ENCODE results near the gene P2RY1.

The P2RY1 gene, protein sequence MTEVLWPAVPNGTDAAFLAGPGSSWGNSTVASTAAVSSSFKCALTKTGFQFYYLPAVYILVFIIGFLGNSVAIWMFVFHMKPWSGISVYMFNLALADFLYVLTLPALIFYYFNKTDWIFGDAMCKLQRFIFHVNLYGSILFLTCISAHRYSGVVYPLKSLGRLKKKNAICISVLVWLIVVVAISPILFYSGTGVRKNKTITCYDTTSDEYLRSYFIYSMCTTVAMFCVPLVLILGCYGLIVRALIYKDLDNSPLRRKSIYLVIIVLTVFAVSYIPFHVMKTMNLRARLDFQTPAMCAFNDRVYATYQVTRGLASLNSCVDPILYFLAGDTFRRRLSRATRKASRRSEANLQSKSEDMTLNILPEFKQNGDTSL

DNA sequence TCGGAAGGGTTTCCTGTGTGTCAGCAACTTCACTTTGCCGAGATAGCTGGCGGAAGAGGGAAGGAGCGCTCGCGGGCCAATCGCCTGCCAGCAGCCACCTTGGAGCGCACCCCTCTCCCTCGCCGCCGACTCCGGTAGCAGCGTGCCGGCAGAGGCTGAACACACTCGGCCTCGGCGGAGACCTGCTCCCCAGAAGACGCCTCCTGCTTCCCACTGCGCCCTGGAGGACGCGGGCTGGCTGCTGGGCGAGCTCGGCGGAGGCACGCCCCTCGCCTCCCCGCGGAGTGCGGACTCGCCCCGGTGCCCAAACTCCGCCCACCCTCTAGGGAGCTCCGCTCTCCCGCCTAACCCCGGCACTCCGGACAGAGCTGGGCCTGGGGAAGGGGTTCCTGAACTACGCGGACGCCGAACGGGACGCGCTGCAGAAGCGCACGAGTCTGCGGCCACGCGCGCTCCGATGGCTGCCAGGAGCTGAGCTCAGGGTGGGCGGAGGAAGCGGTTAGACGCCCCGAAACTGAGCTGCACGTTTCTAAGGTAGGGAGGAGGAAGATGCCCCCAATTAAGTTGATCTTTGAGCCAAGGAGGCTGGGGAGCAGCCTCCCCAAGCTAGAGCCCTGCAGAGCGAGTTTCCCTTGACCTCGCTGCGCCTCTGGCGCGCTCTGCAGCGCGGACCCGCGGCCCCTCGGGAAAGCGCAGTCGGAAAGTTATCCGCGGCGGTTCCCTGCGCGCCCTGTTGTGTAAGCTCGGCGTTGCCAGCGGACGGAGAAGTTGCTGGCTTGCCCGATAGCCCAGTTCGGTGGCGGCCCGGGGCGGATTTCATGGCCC is at the start of gene P2RY1:
Gene P2RY1 (plus strand): TSS at position 356 of the 825 bp plus-strand sequence. CDS start 652 bp downstream, outside the sequence.
- Histone ChIP-seq H3K9ac (ENCODE audit: low read length) (peak within 1 kb of the TSS; percentile 74), H3K4me2 (ENCODE audit: low read length) (peak within 1 kb of the TSS; percentile 73), H3K79me2 (ENCODE audit: low read length) (no peaks in the 10 kb centered on the region), H3K4me1 (ENCODE audit: low read length) (peaks cover 4% of the 10 kb centered on the region; the same call in 1 of the 2 replicates), H3K27ac (ENCODE audit: low read length) (peak within 1 kb of the TSS; percentile 6), H4K20me1 (ENCODE audit: insufficient read depth, low read length) (no peaks in the 10 kb centered on the region), H3K27me3 (ENCODE audit: low read depth, low read length) (peaks cover 5% of the 10 kb centered on the region; the same call in 1 of the 2 replicates), H3K4me3 (ENCODE audit: low read length) (peak within 1 kb of the TSS; percentile 80), H3K9me3 (ENCODE audit: insufficient read depth, low read length) (no peaks in the 10 kb centered on the region), H3K36me3 (replicated peaks; ENCODE audit: low read depth, low read length) (no peaks in the 10 kb centered on the region), H2AFZ (ENCODE audit: low read depth, low read length) (peak within 1 kb of the TSS; percentile 95)
- TF ChIP-seq, protein P1, sequence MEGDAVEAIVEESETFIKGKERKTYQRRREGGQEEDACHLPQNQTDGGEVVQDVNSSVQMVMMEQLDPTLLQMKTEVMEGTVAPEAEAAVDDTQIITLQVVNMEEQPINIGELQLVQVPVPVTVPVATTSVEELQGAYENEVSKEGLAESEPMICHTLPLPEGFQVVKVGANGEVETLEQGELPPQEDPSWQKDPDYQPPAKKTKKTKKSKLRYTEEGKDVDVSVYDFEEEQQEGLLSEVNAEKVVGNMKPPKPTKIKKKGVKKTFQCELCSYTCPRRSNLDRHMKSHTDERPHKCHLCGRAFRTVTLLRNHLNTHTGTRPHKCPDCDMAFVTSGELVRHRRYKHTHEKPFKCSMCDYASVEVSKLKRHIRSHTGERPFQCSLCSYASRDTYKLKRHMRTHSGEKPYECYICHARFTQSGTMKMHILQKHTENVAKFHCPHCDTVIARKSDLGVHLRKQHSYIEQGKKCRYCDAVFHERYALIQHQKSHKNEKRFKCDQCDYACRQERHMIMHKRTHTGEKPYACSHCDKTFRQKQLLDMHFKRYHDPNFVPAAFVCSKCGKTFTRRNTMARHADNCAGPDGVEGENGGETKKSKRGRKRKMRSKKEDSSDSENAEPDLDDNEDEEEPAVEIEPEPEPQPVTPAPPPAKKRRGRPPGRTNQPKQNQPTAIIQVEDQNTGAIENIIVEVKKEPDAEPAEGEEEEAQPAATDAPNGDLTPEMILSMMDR (IDR thresholded peaks at IDR 0.05; ENCODE audit: low read depth, low read length), result peak; percentile 43
- TF ChIP-seq EZH2phosphoT487 (IDR thresholded peaks at IDR 0.05; ENCODE audit: low read depth), result no peak

DNA sequence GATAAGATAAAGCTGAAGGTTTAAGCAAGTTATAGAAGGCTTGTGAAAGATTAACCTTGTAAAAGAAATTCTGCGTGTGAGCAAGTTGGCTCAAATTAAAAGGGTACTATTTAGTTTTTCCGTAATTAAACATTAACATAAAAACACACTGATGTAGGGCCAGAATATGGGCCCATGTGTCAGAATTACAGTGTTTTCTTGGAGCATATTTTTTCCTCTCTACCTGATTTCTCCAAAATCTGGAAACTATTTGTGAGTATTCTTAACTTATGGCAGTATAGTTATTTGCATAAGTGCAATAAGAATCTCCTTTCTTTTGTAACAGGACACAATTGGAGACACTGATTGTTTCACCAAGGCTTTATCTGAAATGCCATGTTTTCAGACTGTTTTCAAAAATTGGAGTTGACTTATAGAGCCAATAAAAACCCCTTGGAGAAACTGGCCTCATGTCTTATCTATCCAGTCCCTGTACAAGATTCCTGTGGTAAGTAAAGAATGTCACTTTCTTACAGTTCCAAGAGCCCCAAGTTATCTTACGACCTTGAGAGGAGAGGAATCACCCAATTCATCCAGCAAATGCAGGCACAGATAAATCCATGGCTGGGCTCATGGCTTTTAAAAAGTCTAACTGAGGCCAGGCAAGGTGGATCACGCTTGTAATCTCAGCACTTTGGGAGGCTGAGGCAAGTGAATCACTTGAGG is 47.8 kb upstream of the P2RY1 start:
- no peak overlapping the region for H3K4me3 ChIP-seq (ENCODE audit: low read length)
- H4K20me1 ChIP-seq (ENCODE audit: insufficient read depth, low read length), result no peaks in the 10 kb centered on the region
- no peak for TF ChIP-seq EZH2phosphoT487 (IDR thresholded peaks at IDR 0.05; ENCODE audit: low read depth)
- TF ChIP-seq, protein P1 (IDR thresholded peaks at IDR 0.05; ENCODE audit: low read depth, low read length), result no peak
- H3K4me1 ChIP-seq (ENCODE audit: low read length), result no peaks in the 10 kb centered on the region
- no peak overlapping the region for H3K9ac ChIP-seq (ENCODE audit: low read length)
- H3K79me2 ChIP-seq (ENCODE audit: low read length), result no peaks in the 10 kb centered on the region
- H3K27me3 ChIP-seq (ENCODE audit: low read depth, low read length), result no peaks in the 10 kb centered on the region
- no peak overlapping the region for H3K4me2 ChIP-seq (ENCODE audit: low read length)
- H2AFZ ChIP-seq (ENCODE audit: low read depth, low read length), result no peak overlapping the region
- H3K9me3 ChIP-seq (ENCODE audit: insufficient read depth, low read length), result no peaks in the 10 kb centered on the region
- no peaks in the 10 kb centered on the region for H3K36me3 ChIP-seq (replicated peaks; ENCODE audit: low read depth, low read length)
- H3K27ac ChIP-seq (ENCODE audit: low read length), result no peak overlapping the region

DNA sequence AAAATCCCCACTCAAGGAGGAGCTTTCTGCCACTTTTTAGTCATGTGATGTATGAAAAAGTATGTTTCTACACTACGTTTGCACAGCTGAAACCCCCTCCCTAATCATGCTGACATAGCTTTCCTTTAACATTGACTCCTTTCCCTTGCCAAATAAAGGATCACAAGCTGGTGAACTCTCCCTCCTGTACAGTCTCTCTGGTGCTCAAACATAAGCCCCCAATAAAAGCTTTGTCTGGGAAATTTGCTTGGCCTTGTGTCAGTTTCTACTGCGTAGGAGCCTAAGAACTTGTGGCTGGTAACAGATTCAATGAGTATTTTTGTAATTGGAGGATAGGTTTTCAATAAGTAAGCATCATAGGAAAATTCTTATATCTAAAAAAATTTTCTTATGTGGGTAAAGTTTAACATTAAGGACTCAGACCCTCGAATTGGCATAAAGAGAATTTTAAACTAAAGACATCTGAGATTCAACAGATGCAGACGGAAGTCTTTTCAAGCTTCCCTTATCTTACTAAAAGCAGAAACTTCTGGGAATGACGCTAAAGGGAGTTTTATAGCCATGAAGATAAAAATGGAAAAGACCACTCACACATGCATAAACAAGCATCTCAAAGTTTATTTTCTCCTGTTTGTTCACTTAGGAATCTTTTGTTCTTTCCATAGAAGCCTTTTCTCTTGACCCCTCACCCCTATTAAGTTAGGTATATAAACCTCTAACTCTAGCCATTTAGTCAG is 44.1 kb upstream of the P2RY1 start:
- no peak overlapping the region for H3K9ac ChIP-seq (ENCODE audit: low read length)
- no peaks in the 10 kb centered on the region for H3K4me1 ChIP-seq (ENCODE audit: low read length)
- H3K36me3 ChIP-seq (replicated peaks; ENCODE audit: low read depth, low read length), result no peaks in the 10 kb centered on the region
- no peaks in the 10 kb centered on the region for H4K20me1 ChIP-seq (ENCODE audit: insufficient read depth, low read length)
- no peak overlapping the region for H3K4me3 ChIP-seq (ENCODE audit: low read length)
- H3K4me2 ChIP-seq (ENCODE audit: low read length), result no peak overlapping the region
- H3K27me3 ChIP-seq (ENCODE audit: low read depth, low read length), result no peaks in the 10 kb centered on the region
- TF ChIP-seq, protein P1 (IDR thresholded peaks at IDR 0.05; ENCODE audit: low read depth, low read length), result no peak
- TF ChIP-seq EZH2phosphoT487 (IDR thresholded peaks at IDR 0.05; ENCODE audit: low read depth), result no peak
- H3K79me2 ChIP-seq (ENCODE audit: low read length), result no peaks in the 10 kb centered on the region
- no peak overlapping the region for H3K27ac ChIP-seq (ENCODE audit: low read length)
- no peak overlapping the region for H2AFZ ChIP-seq (ENCODE audit: low read depth, low read length)
- no peaks in the 10 kb centered on the region for H3K9me3 ChIP-seq (ENCODE audit: insufficient read depth, low read length)
